HCT116 (cell line): ENCODE results near the gene RPS16.

ENCODE experiments used
- ATF3 ChIP-seq: IDR thresholded peaks from 2 replicates; pipeline ENCODE4 v1.6.1; 2012
- CTCF ChIP-seq, 3 experiments: fragments of 200-600 bp in 1 of 3; sonication (generic) in 1 of 3; IDR thresholded peaks in 2 of 3; conservative IDR thresholded peaks in 1 of 3; 2 replicates each; pipeline ENCODE4 v1.5.1; 2012 to 2017; ENCODE audit warnings: low read depth in 2 of 3, low read length in 2 of 3, antibody characterized with exemption in 1 of 3, borderline replicate concordance in 1 of 3, control low read depth in 1 of 3, mild to moderate bottlenecking in 1 of 3, mixed read lengths in 1 of 3, mixed run types in 1 of 3, moderate library complexity in 1 of 3; ENCODE audit not compliant: insufficient read depth in 1 of 3
- ELF1 ChIP-seq: IDR thresholded peaks from 2 replicates; pipeline ENCODE4 v1.6.1; 2012; ENCODE audit warnings: low read depth, borderline replicate concordance
- EZH2 ChIP-seq: fragments of 200-600 bp; sonication (generic); IDR thresholded peaks from 2 replicates; pipeline ENCODE4 v1.6.1; 2017; ENCODE audit warnings: antibody characterized with exemption, mixed run types
- POLR2A ChIP-seq: IDR thresholded peaks from 2 replicates; pipeline ENCODE4 v1.7.0; 2011; ENCODE audit warnings: borderline replicate concordance; ENCODE audit not compliant: insufficient read depth, insufficient read length; ENCODE audit errors: extremely low read depth
- POLR2AphosphoS5 ChIP-seq: IDR thresholded peaks from 2 replicates; pipeline ENCODE4 v1.6.1; 2011; ENCODE audit warnings: mild to moderate bottlenecking, low read depth, low read length, moderate library complexity
- ZBTB33 ChIP-seq: IDR thresholded peaks from 2 replicates; pipeline ENCODE4 v1.6.1; 2011; ENCODE audit warnings: mild to moderate bottlenecking, low read length, moderate library complexity; ENCODE audit not compliant: insufficient replicate concordance; ENCODE audit errors: extremely low read depth

- no peak for TF ChIP-seq POLR2A
- TF ChIP-seq EZH2 = no peak
- no peak for TF ChIP-seq CTCF (IDR thresholded peaks at IDR 0.05 in 2 of 3, conservative IDR thresholded peaks at IDR 0.05 in 1 of 3; ENCODE audit: borderline replicate concordance in 1 of 3, insufficient read depth in 1 of 3, low read depth in 2 of 3, low read length in 2 of 3)
- no peak for TF ChIP-seq POLR2AphosphoS5
- TF ChIP-seq ELF1 = no peak
- TF ChIP-seq ATF3 = no peak
- TF ChIP-seq ZBTB33 = no peak
Observed at GRCh38 chr19:39399668-39400050, 36.1 kb downstream of the RPS16 start.
